SK-N-MC (cell line): ENCODE data around the gene RAMP1.

Experiments
- EZH2 ChIP-seq: fragments of 200-600 bp; sonication (generic); IDR thresholded peaks from one replicate; pipeline ENCODE4 v1.6.1; 2017; ENCODE audit warnings: antibody characterized with exemption
- FOXP2 ChIP-seq: optimal IDR thresholded peaks from 2 replicates; pipeline ENCODE3; 2011; ENCODE audit warnings: mild to moderate bottlenecking, moderate library complexity; ENCODE audit not compliant: insufficient read depth; ENCODE audit errors: extremely low read length, control extremely low read depth
- POLR2AphosphoS5 ChIP-seq: IDR thresholded peaks from 2 replicates; pipeline ENCODE4 v1.6.1; 2012; ENCODE audit warnings: mild to moderate bottlenecking, low read depth, low read length, borderline replicate concordance

DNA sequence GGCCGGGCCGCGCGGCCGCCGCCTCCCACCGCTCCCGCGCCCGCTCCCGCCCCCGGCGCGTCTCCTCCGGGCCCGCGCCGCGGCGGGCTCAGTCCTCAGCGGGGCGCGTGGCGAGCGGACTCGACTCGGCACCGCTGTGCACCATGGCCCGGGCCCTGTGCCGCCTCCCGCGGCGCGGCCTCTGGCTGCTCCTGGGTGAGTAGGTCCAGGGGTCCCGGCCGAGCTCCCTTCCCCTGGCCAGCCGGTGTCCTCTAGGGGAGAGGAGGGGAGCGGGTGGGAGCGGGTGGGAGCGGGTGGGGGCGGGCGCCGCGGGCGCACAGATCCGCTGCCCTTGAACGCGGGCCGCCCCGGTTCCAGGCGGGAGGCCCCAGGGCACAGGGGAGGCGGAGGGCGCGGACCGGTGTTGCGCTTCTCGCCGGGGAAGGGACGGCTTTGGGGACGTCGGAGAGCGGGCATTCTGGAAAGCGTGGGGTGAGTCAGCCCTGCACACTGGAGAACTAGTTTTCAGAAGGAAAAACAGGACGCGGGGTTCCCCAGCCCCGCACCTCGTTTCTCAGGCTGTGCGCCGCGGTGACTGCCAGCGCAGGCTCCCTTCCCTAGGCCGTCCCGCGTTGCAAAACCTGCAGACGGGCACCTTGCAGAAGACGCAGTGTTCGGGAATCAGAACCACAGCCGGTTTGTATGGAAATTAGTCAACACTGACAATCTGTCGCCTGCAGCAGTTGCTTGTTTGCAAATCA is at the start of gene RAMP1:
- no peak for TF ChIP-seq EZH2
- TF ChIP-seq POLR2AphosphoS5, result no peak; the same call in 1 of the 2 replicates
- TF ChIP-seq FOXP2, result no peak
